IMR-90 (cell line): ENCODE data around the gene IL31RA.

Experiments used
- CEBPB ChIP-seq: IDR thresholded peaks from 2 replicates; pipeline ENCODE4 v1.6.1; 2012; ENCODE audit warnings: low read depth, low read length, improper control_type of control experiment
- RAD21 ChIP-seq: IDR thresholded peaks from 2 replicates; pipeline ENCODE4 v1.6.1; 2012; ENCODE audit warnings: low read length, improper control_type of control experiment
- TF ChIP-seq, protein P1 (sequence below): conservative IDR thresholded peaks from 2 replicates; pipeline ENCODE4 v1.5.1; 2012; ENCODE audit warnings: mild to moderate bottlenecking, low read depth, low read length, improper control_type of control experiment
- TF ChIP-seq, protein P2 (sequence below): fragments of 150-350 bp; IDR thresholded peaks from 2 replicates; pipeline ENCODE4 v1.6.1; 2017; ENCODE audit warnings: mild to moderate bottlenecking, antibody characterized with exemption, low read length, low read depth

DNA sequence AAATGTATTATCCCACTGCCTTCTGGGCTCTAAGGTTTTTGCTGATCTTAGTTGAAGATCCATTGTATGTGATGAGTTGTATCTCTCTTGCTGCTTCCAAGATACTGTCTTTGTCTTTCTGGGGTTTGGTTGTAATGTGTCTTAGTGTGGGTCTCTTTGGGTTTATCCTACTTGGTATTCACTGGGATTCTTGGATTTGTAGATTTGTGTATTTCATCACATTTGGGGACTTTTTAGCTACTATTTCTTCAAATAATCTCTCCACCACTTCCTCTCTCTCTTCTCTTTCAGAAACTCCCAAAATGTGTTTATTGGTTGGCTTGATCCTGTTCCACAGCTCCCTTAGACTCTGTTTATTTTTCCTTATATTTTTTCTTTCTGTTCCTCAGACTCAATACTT, 26.5 kb downstream of the IL31RA start:
- TF ChIP-seq RAD21 = no peak
- TF ChIP-seq CEBPB = no peak
- TF ChIP-seq, protein P1, sequence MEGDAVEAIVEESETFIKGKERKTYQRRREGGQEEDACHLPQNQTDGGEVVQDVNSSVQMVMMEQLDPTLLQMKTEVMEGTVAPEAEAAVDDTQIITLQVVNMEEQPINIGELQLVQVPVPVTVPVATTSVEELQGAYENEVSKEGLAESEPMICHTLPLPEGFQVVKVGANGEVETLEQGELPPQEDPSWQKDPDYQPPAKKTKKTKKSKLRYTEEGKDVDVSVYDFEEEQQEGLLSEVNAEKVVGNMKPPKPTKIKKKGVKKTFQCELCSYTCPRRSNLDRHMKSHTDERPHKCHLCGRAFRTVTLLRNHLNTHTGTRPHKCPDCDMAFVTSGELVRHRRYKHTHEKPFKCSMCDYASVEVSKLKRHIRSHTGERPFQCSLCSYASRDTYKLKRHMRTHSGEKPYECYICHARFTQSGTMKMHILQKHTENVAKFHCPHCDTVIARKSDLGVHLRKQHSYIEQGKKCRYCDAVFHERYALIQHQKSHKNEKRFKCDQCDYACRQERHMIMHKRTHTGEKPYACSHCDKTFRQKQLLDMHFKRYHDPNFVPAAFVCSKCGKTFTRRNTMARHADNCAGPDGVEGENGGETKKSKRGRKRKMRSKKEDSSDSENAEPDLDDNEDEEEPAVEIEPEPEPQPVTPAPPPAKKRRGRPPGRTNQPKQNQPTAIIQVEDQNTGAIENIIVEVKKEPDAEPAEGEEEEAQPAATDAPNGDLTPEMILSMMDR = no peak
- TF ChIP-seq, protein P2, sequence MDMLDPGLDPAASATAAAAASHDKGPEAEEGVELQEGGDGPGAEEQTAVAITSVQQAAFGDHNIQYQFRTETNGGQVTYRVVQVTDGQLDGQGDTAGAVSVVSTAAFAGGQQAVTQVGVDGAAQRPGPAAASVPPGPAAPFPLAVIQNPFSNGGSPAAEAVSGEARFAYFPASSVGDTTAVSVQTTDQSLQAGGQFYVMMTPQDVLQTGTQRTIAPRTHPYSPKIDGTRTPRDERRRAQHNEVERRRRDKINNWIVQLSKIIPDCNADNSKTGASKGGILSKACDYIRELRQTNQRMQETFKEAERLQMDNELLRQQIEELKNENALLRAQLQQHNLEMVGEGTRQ = no peak
